Stimulated activated CD4-positive, alpha-beta T cell treated with anti-CD3 and anti-CD28 coated beads, Interleukin-15, amount 100 ng/mL, for 24 hours (primary cell): ENCODE data around the gene CNGA4.
"Not testable (repeated sequence)": the region's sequence is repeated elsewhere in the genome, so short reads cannot be mapped to it uniquely, and the experiment has no call there.

Source experiments
- DNase-seq: peaks from one replicate; pipeline ENCODE4 v3.0.0-alpha.2; 2020

Gene CNGA4

DNA sequence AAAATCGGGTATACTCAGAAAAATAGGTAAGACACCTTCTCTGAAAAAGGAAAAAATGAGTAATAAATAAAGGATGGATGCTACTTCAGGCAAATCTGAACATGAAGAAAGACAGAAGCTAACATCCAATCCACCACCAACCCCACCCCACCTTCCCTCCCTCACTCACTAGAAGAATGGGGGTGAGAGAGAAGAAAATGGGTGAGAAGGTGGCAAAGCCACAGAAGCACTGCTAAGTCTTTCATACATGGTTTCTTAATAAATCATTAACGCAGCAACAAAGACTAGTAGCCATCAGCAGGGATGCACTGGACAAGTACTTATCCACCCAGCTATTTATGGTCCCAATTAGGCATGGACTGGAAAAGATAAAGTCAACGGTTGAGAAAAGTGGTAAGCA is 10.4 kb upstream of the CNGA4 start:
- DNase-seq = no peak

DNA sequence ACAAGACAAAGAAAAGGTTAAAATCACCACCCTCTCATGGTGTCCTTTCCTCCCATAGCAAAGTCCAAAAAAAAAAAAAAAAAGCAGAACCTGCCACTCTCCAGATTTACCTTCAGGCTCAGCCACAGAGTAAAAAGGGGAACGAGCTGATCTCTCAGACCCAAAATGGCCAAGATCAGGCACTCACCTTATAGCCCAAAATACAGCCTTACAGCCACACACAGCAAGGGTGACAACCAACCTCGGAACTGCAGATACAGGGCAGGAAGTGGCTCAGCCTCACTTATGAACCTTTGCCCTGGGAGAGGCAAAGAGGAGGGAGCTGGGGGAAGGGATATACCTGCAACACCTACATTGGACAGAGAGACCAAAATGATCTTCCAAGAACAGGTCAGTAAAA is 9.0 kb upstream of the CNGA4 start:
- DNase-seq = no peak

DNA sequence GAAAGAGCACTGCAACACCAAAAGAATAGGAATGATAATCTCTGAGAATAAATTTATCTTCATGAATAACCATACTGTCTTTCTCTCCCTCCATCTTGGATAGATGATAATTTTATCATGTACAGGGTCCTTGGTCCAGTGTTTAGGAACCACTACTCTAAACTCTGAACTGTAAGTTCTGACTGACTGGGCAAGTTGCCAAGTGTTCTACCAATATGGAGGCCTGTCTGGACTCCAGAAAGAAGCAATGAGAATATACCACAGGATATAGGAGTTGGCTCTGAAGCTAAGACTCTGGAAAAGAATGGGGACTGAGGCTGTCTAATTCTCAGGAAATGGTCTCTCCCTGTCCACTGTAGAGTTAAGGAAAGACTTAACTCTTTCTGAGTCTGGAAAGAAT is 6.0 kb upstream of the CNGA4 start:
- DNase-seq = no peak

DNA sequence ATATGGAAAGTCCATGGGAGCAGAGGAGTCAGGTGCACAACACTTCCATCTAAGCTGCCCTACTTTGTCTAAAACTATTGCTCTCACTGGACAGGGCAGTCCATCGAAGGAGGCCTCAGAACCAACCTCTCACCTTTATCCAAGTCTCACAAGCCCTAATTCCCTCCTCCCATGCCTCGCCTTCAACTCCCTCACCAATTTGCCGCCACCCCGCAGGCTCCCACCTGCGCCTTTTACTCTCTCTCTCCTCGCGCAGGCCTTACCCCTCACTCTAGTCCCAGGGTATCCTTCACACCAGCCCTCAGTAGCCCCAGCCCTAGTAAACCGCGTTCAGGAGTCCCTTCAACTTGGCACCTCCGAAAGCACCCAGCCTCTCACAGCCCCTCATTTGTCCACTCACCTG is 4.9 kb upstream of the CNGA4 start:
- DNase-seq = no peak

DNA sequence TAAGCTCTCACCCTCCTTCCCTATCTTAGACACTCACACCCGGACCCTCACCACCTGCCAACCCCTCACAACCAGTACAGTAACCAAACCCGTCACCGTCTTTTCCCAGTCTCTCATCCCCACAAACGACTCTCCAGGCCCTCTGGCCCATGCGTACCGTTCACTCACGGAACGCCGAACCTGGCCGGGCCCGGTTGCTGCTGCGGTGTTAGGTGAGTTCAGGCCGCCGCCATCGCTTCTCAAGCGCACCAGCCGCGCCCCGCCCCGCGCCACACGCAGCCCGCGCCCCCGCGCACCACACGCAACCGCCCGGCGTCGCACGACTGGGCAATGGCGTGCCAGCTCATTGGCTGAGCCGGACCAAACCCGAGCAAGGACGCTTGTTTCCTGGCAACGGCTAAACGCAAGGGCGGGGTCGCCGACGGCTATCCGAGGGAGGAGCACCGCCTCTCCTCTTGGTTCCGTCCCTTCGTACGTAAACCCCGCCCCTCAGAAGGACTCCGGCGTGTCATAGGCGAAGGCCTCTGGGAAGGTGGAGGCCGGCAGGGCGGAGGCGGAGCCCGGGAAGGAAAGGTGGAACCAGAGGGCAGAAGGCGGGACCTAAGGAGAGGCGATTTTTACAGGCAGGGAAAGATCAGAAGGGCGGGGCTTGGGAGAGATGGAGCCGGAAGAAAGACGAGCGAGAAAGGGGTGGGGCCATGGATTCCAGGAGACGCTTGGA is 4.3 kb upstream of the CNGA4 start, which contains the start of gene FHIP1B:
TSS of gene FHIP1B (minus strand) at position 250 of the 721 bp plus-strand sequence. CDS start 10,120 bp downstream, outside the sequence.
- peak; percentile 100 for DNase-seq

DNA sequence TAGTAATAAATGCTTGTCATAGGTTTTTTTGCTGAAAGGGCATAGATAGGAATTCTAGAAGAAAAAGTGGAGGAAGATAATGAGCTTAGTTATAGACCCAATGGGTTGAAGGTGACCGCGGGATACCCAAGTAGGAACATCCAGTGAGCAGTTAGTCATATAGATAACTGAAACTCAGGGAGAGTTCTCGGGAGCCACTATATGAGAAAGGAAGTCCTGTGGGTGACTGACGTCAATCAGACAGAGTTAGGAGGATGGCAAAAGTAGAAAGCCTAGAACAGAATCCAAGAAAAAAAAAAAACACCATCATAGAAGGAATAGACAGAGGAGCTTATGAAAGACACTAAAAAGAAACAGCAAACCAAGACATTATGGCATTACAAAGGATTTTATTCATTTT is 1.6 kb upstream of the CNGA4 start:
- no peak for DNase-seq

DNA sequence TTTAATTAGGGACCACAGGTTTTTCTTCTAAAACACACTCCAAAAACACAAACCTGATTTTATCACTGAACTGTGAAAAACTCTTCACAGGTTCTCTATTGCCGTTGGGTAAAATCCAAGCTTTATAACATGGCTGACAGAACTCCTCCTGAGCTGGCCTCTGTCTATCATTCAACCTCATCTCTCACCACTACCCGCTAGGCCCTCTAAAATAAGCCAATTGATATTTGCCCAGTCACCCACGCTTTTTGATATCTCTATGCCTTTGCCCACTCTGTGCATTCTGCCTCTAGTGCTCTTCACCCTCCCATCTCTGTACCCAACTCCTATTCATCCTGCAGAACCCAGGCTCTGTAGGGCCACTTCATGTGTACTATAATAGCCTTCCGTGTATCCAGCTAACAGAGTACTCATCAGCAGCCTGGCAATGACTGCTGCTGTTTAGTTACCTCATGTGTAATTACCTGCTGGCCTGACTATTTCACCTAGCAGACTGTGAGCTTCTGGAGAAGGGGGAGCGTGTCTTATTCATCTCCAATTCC is 1.1 kb upstream of the CNGA4 start:
- no peak for DNase-seq

DNA sequence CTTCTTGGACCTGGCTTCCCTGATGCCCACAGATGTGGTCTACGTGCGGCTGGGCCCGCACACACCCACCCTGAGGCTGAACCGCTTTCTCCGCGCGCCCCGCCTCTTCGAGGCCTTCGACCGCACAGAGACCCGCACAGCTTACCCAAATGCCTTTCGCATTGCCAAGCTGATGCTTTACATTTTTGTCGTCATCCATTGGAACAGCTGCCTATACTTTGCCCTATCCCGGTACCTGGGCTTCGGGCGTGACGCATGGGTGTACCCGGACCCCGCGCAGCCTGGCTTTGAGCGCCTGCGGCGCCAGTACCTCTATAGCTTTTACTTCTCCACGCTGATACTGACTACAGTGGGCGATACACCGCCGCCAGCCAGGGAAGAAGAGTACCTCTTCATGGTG is 1.2 kb downstream of the CNGA4 start:
- no peak for DNase-seq

DNA sequence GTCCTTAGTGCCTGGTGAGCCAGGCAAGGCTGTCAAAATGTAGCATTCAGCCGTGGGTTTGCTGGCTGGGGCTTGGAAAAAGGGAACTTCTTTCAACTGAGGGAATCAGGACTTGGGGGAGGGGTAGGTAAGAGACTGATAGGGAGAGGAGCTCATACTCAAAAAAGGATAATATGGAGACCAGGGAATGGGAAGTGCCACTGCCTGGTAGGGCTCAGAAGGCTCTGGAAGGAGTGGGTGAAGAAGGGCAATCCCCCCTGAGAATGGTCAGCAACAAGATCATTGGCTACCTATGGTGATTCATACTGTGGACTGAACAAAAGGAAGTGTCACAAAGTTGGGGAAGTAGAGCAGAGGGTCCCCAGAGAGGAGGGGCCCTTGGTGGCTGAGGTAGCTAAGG is 1.9 kb downstream of the CNGA4 start:
- DNase-seq = no peak

DNA sequence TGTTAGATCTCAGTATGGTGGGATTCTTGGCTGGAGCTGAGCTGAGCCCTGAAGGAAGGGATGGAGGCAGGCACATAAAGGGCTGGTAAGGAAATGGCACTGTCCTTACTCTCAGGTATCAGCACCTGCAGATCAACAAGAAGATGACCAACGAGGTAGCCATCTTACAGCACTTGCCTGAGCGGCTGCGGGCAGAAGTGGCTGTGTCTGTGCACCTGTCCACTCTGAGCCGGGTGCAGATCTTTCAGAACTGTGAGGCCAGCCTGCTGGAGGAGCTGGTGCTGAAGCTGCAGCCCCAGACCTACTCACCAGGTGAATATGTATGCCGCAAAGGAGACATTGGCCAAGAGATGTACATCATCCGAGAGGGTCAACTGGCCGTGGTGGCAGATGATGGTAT is 2.4 kb downstream of the CNGA4 start:
- no peak for DNase-seq

DNA sequence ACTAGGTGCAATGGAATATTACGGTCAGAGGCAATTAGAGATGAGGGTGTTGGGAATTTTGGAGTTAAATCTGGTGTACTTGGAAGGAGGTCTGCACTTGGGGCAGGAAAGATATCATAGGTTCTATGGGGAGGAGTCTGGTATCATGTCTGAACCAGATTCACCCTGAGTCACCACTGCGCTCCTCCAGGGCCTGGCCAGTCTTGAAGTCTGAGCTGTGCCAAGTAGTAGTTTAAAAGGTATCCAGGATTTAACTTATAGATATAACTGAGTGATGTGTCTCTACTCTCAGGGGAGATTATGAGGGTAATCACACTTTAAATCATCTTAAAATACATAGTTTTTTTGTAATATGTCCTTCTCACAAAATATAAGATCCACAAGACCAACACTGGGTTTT is 6.6 kb downstream of the CNGA4 start:
- no peak for DNase-seq

DNA sequence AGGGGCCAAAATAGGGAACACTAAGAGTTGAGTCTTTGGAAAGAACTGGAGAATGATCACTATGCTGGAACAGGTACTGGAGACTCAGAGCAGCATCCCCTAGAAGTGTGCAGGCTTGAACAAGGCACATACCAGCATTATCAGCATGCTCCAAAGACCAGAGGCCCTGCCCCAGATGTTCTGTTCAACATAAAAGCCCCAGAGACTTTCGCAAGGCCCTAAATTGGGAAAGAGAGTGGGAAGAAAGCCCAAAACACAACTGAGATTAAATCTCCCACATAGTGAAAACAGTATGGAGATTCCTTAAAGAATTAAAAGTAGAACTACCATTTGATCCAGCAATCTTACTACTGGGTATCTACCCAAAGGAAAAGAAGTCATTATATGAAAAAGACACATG is 9.4 kb downstream of the CNGA4 start:
- no peak for DNase-seq

DNA sequence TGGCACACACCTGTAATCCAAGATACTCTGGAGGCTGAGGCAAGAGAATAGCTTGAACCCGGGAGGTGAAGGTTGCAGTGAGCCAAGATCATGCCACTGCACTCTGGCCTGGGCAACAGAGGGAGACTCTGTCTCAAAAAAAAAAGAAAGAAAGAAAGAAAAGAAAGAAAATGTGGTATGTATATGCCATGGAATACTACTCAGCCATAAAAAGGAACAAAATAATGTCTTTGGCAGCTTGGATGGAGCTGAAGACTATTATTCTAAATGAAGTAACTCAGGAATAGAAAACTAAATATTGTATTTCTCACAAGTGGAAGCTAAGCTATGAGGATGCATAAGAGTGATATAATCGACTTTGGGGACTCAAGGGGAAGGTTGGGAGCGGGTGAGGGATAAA is 10.0 kb downstream of the CNGA4 start:
- DNase-seq = not testable (repeated sequence)

DNA sequence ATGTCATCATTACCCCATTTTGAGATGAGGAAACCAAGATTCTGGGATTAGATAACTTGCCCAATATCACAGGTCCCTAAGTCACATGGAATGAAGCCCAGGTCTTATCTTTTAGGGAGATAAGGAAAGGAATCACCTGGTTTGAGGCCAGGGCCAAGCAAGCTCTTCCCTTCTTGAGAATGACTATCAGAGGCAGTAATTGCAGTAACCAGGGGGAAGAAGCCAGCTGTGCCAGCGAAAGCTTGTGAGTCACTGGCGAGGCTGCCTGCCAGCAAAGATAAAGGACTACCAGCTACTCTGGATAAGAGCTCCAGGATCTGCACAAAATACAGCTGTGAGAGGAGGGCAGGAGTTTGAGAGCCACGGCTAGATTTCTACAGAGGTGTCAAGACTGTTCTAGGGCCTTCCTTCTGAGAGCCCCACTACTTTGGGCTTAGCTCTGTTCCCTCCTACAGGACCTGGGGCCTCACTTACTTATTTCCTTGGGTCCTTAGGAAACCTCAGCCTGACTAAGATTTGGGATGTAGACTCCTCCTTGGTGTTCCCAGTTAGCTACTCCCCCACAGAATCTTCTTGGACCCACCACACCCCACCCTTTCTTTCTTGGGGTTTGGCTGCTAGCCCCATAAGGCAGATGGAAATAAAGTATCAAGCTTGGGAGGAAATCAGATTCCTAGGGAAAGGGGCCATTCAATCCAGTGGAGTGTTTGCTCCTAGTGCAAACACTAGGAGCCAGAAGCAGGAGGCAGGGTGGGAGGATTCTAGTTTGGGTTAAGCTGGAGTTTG is 11.1 kb downstream of the CNGA4 start:
- no peak for DNase-seq

DNA sequence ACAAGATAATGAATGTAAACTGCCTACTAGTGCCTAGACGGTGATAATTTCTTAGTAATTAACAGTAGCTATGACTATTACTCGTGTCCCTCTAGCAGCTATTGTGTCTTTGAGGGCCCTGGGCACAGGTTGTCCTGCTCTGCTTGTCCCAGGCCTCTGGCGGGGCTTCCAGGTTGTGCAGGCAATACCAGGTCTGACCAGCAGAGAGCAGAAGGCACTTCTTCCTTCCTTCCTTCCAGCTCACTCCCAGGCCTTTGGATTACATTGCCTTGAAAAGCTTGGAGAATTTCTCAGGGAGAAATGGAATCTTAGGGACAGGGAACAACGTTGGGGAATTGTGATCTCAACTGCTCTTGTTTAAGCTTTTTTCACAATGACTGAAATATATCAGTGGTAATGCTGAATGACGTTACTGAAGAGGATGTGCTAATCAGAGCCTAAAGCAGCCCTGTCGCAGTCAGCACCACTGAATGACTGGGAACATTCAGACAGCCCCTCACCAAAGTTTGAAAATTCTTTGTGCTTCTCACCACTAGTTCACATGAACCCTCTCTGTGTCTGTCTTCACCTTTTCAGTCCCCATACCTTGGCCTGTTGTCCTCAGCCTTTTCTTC is 12.3 kb downstream of the CNGA4 start:
- peak; percentile 73 for DNase-seq

DNA sequence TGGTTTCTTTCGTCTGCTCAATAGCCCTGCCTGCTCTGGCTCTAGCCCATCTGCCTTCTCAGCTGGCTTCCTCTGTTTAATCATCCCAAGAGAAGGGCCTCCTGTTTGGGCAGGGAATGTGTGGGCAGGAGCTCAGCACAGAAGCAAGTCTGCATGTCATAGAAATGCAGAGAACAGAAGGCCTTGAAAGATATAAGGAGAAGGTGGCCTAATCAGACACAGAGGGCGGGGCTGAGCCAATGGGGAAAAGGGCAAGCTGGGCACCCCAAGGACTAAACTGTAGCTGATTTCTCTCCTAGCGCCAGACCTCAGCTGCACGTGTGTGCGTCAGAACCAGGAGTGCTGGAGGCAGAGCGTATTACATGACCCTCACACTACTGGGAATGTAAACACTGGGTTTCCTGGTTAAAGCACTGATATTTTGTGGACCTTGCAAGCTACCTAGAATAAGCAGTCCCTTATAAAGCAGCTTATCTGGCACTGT is 13.1 kb downstream of the CNGA4 start:
- DNase-seq = no peak

DNA sequence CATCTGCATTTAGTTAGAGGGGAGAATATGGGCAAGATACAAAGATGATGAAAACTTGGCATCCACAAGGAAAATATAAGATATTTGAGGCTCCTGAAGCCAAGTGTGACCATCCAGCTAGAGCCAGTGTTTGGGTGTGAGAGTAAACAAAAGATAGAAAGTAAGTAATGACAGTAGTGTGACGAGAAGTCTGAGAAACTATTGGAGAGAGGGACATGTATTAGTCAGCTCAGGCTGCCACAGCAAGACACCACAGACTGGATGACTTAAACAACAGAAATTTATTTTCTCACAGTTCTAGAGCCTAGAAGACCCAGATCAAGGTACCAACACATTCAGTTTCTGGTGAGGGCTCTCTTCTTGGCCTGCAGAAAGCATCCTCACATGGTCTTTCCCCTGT is 14.3 kb downstream of the CNGA4 start:
- no peak for DNase-seq

DNA sequence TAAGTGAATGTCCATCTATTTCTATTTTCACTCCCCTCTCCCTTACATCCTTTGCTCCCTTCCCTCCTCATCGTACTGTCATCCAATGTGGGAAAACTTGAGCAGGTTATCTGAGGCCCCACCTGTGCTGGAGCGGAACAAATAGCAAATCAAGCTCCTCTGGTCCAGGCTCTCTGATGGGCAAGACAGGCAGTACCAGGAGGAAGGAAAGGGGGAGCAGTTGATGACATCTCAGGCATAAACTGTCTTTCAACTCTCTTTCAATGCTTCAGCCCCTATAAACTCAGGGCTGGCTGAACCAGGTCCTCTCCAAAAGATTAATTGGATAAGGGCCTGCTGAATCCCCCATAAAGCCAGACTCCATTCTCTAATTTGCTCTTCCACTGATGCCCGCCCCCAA is 19.3 kb downstream of the CNGA4 start:
- DNase-seq = no peak

DNA sequence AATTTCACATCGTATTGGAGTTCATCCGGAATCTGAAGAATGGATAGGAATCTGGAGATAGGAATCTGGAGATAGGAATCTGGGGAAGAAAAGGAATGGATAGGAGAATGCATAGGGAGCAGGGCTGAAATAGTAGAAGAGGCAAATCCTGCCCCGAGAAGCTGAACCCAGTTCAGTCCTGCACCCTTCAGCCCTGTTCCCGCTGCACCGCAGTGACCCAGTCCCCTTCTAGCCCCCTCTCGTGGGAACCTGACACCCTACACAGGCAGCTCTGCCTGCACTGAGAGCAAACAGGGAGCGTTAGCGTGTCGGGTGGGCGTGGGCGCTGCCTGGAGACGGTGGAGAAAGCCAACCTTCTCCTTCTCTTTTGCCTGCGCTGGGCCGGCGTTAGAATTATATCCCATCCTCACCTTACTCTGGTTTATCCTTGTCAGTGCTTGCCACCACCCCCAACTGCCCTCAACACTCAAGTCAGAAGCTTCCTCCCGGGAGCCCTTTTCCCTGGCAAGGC is 19.7 kb downstream of the CNGA4 start:
- peak; percentile 32 for DNase-seq

DNA sequence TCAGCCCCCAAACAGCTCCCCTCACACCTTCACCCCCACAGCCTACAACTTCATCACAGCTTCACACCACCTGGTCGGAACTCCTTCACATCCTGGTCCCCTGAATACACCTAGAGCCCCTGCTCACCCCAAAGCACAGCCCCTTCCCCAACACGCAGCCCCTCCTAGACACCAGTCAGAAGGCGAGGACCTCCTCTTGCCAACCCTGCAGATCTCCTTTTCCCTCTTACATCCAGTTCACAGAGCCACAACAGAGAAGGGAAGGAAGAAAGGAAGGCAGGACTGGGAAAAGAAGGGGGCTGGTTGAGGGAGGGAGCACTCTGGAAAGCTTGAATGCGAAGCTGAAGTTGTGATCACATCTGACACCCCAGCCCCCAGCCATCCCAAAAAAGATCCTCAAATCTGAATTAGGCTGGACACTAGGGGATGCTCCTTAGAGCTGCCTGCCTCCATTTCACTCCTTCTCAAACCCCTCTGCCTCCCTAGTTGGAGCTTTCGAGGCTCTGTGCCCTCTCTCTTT is 21.4 kb downstream of the CNGA4 start:
- DNase-seq = no peak

DNA sequence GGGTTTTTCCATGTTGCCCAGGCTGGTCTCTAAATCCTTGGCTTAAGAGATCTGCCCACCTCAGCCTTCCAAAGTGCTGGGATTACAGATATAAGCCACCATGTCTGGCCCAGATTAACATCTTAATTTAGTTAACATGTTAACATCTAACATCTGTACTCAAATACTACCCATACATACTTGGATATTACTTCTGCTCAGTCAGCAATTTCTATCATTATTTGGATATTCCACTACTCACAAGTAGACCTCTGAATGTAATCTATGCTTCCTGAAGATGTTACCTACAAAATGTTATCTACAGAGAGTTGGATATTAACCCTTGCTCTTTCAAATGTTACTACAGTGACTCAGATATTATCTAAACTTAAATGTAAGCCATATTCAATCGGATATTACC is 24.8 kb downstream of the CNGA4 start:
- no peak for DNase-seq

DNA sequence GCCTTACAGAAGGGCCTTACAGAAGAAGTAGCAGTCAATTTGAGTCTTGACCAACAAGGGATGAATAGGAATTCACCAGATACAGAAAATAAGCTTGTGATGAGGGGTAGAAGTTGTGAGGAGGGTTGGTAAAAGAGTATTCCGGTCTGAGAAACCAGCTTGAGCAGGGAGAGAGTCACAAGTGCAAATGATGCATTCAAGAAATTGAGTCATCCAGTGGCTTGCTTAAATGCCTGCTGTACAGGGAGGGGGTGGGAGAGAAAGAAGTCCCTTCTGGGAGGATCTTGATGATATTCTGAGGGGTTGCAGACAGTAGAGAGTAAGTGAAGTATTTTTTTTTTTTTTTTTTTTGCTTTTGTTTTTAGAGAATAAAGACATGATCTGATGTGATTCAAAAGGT is 29.9 kb downstream of the CNGA4 start:
- DNase-seq = no peak

DNA sequence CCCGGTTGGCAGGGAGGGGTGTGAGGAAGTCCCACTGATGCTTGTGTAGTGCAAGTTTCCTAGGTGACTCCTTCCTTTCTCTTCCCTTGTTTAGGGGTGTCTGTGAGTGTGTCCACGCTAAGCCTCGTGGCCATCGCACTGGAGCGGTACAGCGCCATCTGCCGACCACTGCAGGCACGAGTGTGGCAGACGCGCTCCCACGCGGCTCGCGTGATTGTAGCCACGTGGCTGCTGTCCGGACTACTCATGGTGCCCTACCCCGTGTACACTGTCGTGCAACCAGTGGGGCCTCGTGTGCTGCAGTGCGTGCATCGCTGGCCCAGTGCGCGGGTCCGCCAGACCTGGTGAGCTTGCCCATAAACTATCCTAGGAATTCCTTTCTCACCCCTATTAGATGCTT is 31.1 kb downstream of the CNGA4 start:
- DNase-seq = no peak
